Astrocyte (in vitro differentiated cells and primary cell): ENCODE results near the gene UST. TPM values are rescaled to one million over a fixed set of nuclear protein-coding genes. Genes with fewer than 3 reads are reported as not detected.
"Not testable (repeated sequence)": the region's sequence is repeated elsewhere in the genome, so short reads cannot be mapped to it uniquely, and the experiment has no call there.

Experiments used
- DNase-seq: peaks from one replicate; pipeline ENCODE4 v3.0.0-alpha.2; 2010; ENCODE audit warnings: low read depth
- FAIRE-seq: peaks from 2 replicates; lab custom pipeline; 2011; peaks lifted over from hg19 to GRCh38; lab: Jason Lieb, UNC
- H2AFZ ChIP-seq: 2 replicates; pipeline ENCODE4 v1.6.0; 2012; ENCODE audit warnings: low read depth, low read length, inconsistent platforms
- H3K27ac ChIP-seq: 2 replicates; pipeline ENCODE4 v1.5.1; 2011; ENCODE audit warnings: low read depth, low read length, inconsistent platforms
- H3K27me3 ChIP-seq: 2 replicates; pipeline ENCODE4 v1.6.0; 2011; ENCODE audit warnings: low read length, inconsistent platforms; ENCODE audit not compliant: insufficient read depth
- H3K36me3 ChIP-seq: 2 replicates; pipeline ENCODE4 v1.5.1; 2011; ENCODE audit warnings: low read length, inconsistent platforms; ENCODE audit not compliant: insufficient read depth
- H3K4me1 ChIP-seq: 2 replicates; pipeline ENCODE4 v1.5.1; 2011; ENCODE audit warnings: low read length, inconsistent platforms; ENCODE audit not compliant: insufficient read depth
- H3K4me2 ChIP-seq: 2 replicates; pipeline ENCODE4 v1.6.0; 2012; ENCODE audit warnings: low read length, inconsistent platforms
- H3K4me3 ChIP-seq: 2 replicates; pipeline ENCODE4 v1.5.1; 2011; ENCODE audit warnings: low read depth, mild to moderate bottlenecking, low read length, inconsistent platforms; ENCODE audit not compliant: insufficient read depth
- H3K79me2 ChIP-seq: 2 replicates; pipeline ENCODE4 v1.6.0; 2012; ENCODE audit warnings: mild to moderate bottlenecking, low read length, inconsistent platforms; ENCODE audit not compliant: insufficient read depth
- H3K9ac ChIP-seq: 2 replicates; pipeline ENCODE4 v1.6.0; 2012; ENCODE audit warnings: mild to moderate bottlenecking, low read length, inconsistent platforms
- H3K9me3 ChIP-seq: 2 replicates; pipeline ENCODE4 v1.5.1; 2012; ENCODE audit warnings: low read depth, mild to moderate bottlenecking, low read length, inconsistent platforms; ENCODE audit not compliant: insufficient read depth
- H4K20me1 ChIP-seq: 2 replicates; pipeline ENCODE4 v1.6.0; 2012; ENCODE audit warnings: low read length, inconsistent platforms; ENCODE audit not compliant: insufficient read depth
- H3K27ac Mint-ChIP-seq: one replicate; pipeline ENCODE4 v1.8.0; 2021; ENCODE audit warnings: mild to moderate bottlenecking, mixed read lengths; ENCODE audit not compliant: unreplicated experiment
- H3K27me3 Mint-ChIP-seq: one replicate; pipeline ENCODE4 v1.8.0; 2021; ENCODE audit warnings: low read depth, mixed read lengths; ENCODE audit not compliant: unreplicated experiment
- H3K36me3 Mint-ChIP-seq: one replicate; pipeline ENCODE4 v1.8.0; 2021; ENCODE audit warnings: low read depth, mixed read lengths; ENCODE audit not compliant: unreplicated experiment
- H3K4me1 Mint-ChIP-seq: one replicate; pipeline ENCODE4 v1.8.0; 2021; ENCODE audit warnings: low read depth, mixed read lengths; ENCODE audit not compliant: unreplicated experiment
- H3K4me3 Mint-ChIP-seq: one replicate; pipeline ENCODE4 v1.8.0; 2021; ENCODE audit warnings: mild to moderate bottlenecking, moderate library complexity, mixed read lengths; ENCODE audit not compliant: unreplicated experiment
- H3K9me3 Mint-ChIP-seq: one replicate; pipeline ENCODE4 v1.8.0; 2021; ENCODE audit warnings: mild to moderate bottlenecking, mixed read lengths; ENCODE audit not compliant: unreplicated experiment
- CTCF ChIP-seq: IDR thresholded peaks from 2 replicates; pipeline ENCODE4 v1.5.1; 2011; ENCODE audit warnings: low read depth, mild to moderate bottlenecking, inconsistent platforms, low read length, moderate library complexity; ENCODE audit not compliant: insufficient read depth
- EZH2 ChIP-seq: IDR thresholded peaks from 2 replicates; pipeline ENCODE4 v1.6.1; 2012; ENCODE audit warnings: mild to moderate bottlenecking, low read length, inconsistent platforms; ENCODE audit not compliant: insufficient read depth
- total RNA-seq: library from RNA; stranded (reverse); gene quantifications from 2 replicates; pipeline ENCODE4 v1.2.1, GENCODE V29; 2021

The UST gene
- total RNA-seq, 1 donor from 2014 or later, result 15.3 TPM

- H3K27me3 ChIP-seq, result no peaks in the 10 kb centered on the region
- peak overlapping the region; percentile 97 for H3K27ac Mint-ChIP-seq
- peaks cover 1% of the 10 kb centered on the region for H3K9me3 Mint-ChIP-seq
- no peaks in the 10 kb centered on the region for H3K9me3 ChIP-seq
- TF ChIP-seq EZH2 (no peak), CTCF (no peak)
- H3K9ac ChIP-seq, result no peak overlapping the region
- no peak for FAIRE-seq
- H3K27ac ChIP-seq, result no peak overlapping the region
- H2AFZ ChIP-seq, result no peak overlapping the region
- H3K4me1 Mint-ChIP-seq, result peaks cover 39% of the 10 kb centered on the region
- DNase-seq, result no peak
- H3K4me3 ChIP-seq, result no peak overlapping the region
- no peaks in the 10 kb centered on the region for H3K36me3 ChIP-seq
- peaks cover 2% of the 10 kb centered on the region for H3K36me3 Mint-ChIP-seq
- peaks cover 27% of the 10 kb centered on the region for H3K4me1 ChIP-seq
- H3K4me3 Mint-ChIP-seq, result no peak overlapping the region
- H4K20me1 ChIP-seq, result peaks cover 27% of the 10 kb centered on the region
- H3K79me2 ChIP-seq, result peaks cover 34% of the 10 kb centered on the region
- H3K27me3 Mint-ChIP-seq, result no peaks in the 10 kb centered on the region
- H3K4me2 ChIP-seq, result peak overlapping the region; percentile 85
Observed at GRCh38 chr6:148762231-148762630, 15.4 kb downstream of the UST start.

- H3K27me3 Mint-ChIP-seq, H3K4me3 Mint-ChIP-seq, H3K9me3 ChIP-seq, H3K4me3 ChIP-seq, H3K36me3 Mint-ChIP-seq, H3K27me3 ChIP-seq, H2AFZ ChIP-seq, H3K4me2 ChIP-seq, H3K27ac ChIP-seq, H3K27ac Mint-ChIP-seq, DNase-seq, H3K36me3 ChIP-seq, H3K9me3 Mint-ChIP-seq, FAIRE-seq, H3K9ac ChIP-seq: not testable (repeated sequence)
- H3K4me1 Mint-ChIP-seq, result peaks cover 32% of the 10 kb centered on the region
- Histone ChIP-seq H4K20me1 (peaks cover 30% of the 10 kb centered on the region), H3K4me1 (peaks cover 27% of the 10 kb centered on the region), H3K79me2 (peaks cover 29% of the 10 kb centered on the region)
Observed at GRCh38 chr6:148764259-148765020, 17.6 kb downstream of the UST start.

GRCh38 chr6:148765898-148766808 is 19.3 kb downstream of the UST start:
- Mint-ChIP-seq H3K27ac (no peak overlapping the region), H3K36me3 (peaks cover 2% of the 10 kb centered on the region), H3K9me3 (peaks cover 1% of the 10 kb centered on the region), H3K4me1 (peaks cover 27% of the 10 kb centered on the region), H3K27me3 (no peaks in the 10 kb centered on the region), H3K4me3 (no peak overlapping the region)
- Histone ChIP-seq H3K9me3 (no peaks in the 10 kb centered on the region), H3K27ac (no peak overlapping the region), H3K4me3 (no peak overlapping the region), H3K9ac (no peak overlapping the region), H3K27me3 (no peaks in the 10 kb centered on the region), H3K36me3 (no peaks in the 10 kb centered on the region), H3K4me2 (no peak overlapping the region), H4K20me1 (peaks cover 39% of the 10 kb centered on the region), H2AFZ (no peak overlapping the region), H3K4me1 (peaks cover 15% of the 10 kb centered on the region), H3K79me2 (peaks cover 29% of the 10 kb centered on the region)
- DNase-seq, result no peak
- TF ChIP-seq EZH2 (no peak), CTCF (no peak)
- FAIRE-seq, result no peak
